HG03025 (cell line): Measurements from ENCODE around the gene RNU6-1.

ENCODE experiments used
- ATAC-seq: cut with Tn5 transposase; IDR thresholded peaks from one replicate; pipeline ENCODE4 v1.9.1; 2021; ENCODE audit warnings: mild to moderate bottlenecking, moderate library complexity; ENCODE audit not compliant: unreplicated experiment, low FRiP score

The RNU6-1 gene

GRCh38 chr15:67859331-67859946 lies 19.6 kb upstream of the RNU6-1 start:
- ATAC-seq: no peak

GRCh38 chr15:67857220-67857619 lies 17.4 kb upstream of the RNU6-1 start:
- ATAC-seq: no peak

- no peak for ATAC-seq
Measured at GRCh38 chr15:67855842-67856241, 16.0 kb upstream of the RNU6-1 start.

GRCh38 chr15:67854358-67854757 lies 14.5 kb upstream of the RNU6-1 start:
- no peak for ATAC-seq

GRCh38 chr15:67853454-67853853 lies 13.6 kb upstream of the RNU6-1 start:
- ATAC-seq: no peak

- ATAC-seq: no peak
Measured at GRCh38 chr15:67852418-67852817, 12.6 kb upstream of the RNU6-1 start.

- ATAC-seq: no peak
Measured at GRCh38 chr15:67850994-67851571, 11.2 kb upstream of the RNU6-1 start.

- ATAC-seq: no peak
Measured at GRCh38 chr15:67850336-67850735, 10.5 kb upstream of the RNU6-1 start.

- ATAC-seq: no peak
Measured at GRCh38 chr15:67849538-67849937, 9.7 kb upstream of the RNU6-1 start.

- no peak for ATAC-seq
Measured at GRCh38 chr15:67845974-67846373, 6.1 kb upstream of the RNU6-1 start.

GRCh38 chr15:67843571-67844387 lies 3.9 kb upstream of the RNU6-1 start:
- ATAC-seq: no peak

GRCh38 chr15:67843092-67843501 lies 3.3 kb upstream of the RNU6-1 start:
- ATAC-seq: no peak

GRCh38 chr15:67841513-67841762 lies 1.6 kb upstream of the RNU6-1 start:
- ATAC-seq: no peak

- ATAC-seq: no peak
Measured at GRCh38 chr15:67840749-67841512, 1.1 kb upstream of the RNU6-1 start.

- no peak for ATAC-seq
Measured at GRCh38 chr15:67839499-67839928, 331 bp downstream of the RNU6-1 start.

GRCh38 chr15:67838789-67839332 lies 984 bp downstream of the RNU6-1 start:
- no peak for ATAC-seq

- ATAC-seq: no peak
Measured at GRCh38 chr15:67836955-67837354, 2.9 kb downstream of the RNU6-1 start.

- ATAC-seq: no peak
Measured at GRCh38 chr15:67836477-67836876, 3.4 kb downstream of the RNU6-1 start.

GRCh38 chr15:67836134-67836455 lies 3.8 kb downstream of the RNU6-1 start:
- no peak for ATAC-seq

- no peak for ATAC-seq
Measured at GRCh38 chr15:67835297-67836133, 4.3 kb downstream of the RNU6-1 start.
